ENCODE data around the gene RRP8. TPM values are rescaled to one million over a fixed set of nuclear protein-coding genes. Genes with fewer than 3 reads are reported as not detected.

RRP8 gene
- 10 to 100 TPM in 11 of 12 donors, not detected in 1; 18.6 to 23.3 (median 19.2) TPM for polyA plus RNA-seq (ENCODE audit: insufficient read length in 12 of 12)
- long read RNA-seq, donor 1, full-length matches to known transcripts, result 5 of 225 reads
- long read RNA-seq, donor 1, partial matches to known transcripts, result 169 of 225 reads
- long read RNA-seq, donor 1, other reads (novel, unspliced or antisense), result 51 of 225 reads
- long read RNA-seq, donor 2, full-length matches to known transcripts, result 6 of 13 reads
- long read RNA-seq, donor 2, partial matches to known transcripts, result 7 of 13 reads
- long read RNA-seq, donor 2, other reads (novel, unspliced or antisense), result 0 of 13 reads
- long read RNA-seq, donor 3, full-length matches to known transcripts, result 3 of 3 reads
- long read RNA-seq, donor 3, partial matches to known transcripts, result 0 of 3 reads
- long read RNA-seq, donor 3, other reads (novel, unspliced or antisense), result 0 of 3 reads
- long read RNA-seq, donor 4, full-length matches to known transcripts, result 4 of 4 reads
- long read RNA-seq, donor 4, partial matches to known transcripts, result 0 of 4 reads
- long read RNA-seq, donor 4, other reads (novel, unspliced or antisense), result 0 of 4 reads
- long read RNA-seq, donor 5, result 0 reads
- long read RNA-seq, donor 6, full-length matches to known transcripts, result 4 of 4 reads
- long read RNA-seq, donor 6, partial matches to known transcripts, result 0 of 4 reads
- long read RNA-seq, donor 6, other reads (novel, unspliced or antisense), result 0 of 4 reads
- long read RNA-seq, donor 7, full-length matches to known transcripts, result 1 of 6 reads
- long read RNA-seq, donor 7, partial matches to known transcripts, result 5 of 6 reads
- long read RNA-seq, donor 7, other reads (novel, unspliced or antisense), result 0 of 6 reads
- long read RNA-seq, donor 8, full-length matches to known transcripts, result 9 of 9 reads
- long read RNA-seq, donor 8, partial matches to known transcripts, result 0 of 9 reads
- long read RNA-seq, donor 8, other reads (novel, unspliced or antisense), result 0 of 9 reads
- long read RNA-seq, donor 9, result 0 reads
- long read RNA-seq, donor 10, full-length matches to known transcripts, result 4 of 4 reads
- long read RNA-seq, donor 10, partial matches to known transcripts, result 0 of 4 reads
- long read RNA-seq, donor 10, other reads (novel, unspliced or antisense), result 0 of 4 reads
- long read RNA-seq, donor 11, full-length matches to known transcripts, result 4 of 10 reads
- long read RNA-seq, donor 11, partial matches to known transcripts, result 6 of 10 reads
- long read RNA-seq, donor 11, other reads (novel, unspliced or antisense), result 0 of 10 reads

GRCh38 chr11:6603287-6604080, at the start of gene RRP8, which contains the start of gene ILK:
Gene RRP8 (minus strand): TSS chr11:6603616. CDS start chr11:6603502, 114 bp downstream.
Gene ILK (plus strand): TSS chr11:6603774. CDS start chr11:6604272, 498 bp downstream.
- peak; percentile 88 for DNase-seq

GRCh38 chr11:6653097-6653496, 49.7 kb upstream of the RRP8 start:
- no peak for DNase-seq

GRCh38 chr11:6652182-6652581, 48.8 kb upstream of the RRP8 start:
- DNase-seq, result no peak

GRCh38 chr11:6650980-6651379, 47.6 kb upstream of the RRP8 start:
- DNase-seq, result no peak

DNA sequence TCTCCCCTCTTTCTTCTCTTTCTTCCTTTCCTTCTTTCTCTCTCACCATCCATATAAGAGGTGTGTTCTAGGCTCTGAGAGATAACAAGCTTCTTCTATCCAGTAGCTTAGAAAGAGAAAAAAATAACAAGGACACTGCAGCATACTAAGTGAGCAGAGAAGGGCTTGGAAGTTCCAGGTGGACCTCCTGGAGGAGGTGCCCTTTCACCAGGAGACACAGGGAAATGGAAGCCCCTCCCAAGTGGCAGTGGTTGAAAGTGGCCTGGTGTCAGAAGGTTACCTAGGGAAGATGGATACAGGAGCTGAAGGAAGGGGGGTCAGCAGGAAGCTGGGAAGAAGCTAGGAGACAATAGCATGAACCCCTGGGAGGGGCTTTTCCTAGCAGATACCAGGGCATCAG, 46.7 kb upstream of the RRP8 start:
- no peak for DNase-seq

DNA sequence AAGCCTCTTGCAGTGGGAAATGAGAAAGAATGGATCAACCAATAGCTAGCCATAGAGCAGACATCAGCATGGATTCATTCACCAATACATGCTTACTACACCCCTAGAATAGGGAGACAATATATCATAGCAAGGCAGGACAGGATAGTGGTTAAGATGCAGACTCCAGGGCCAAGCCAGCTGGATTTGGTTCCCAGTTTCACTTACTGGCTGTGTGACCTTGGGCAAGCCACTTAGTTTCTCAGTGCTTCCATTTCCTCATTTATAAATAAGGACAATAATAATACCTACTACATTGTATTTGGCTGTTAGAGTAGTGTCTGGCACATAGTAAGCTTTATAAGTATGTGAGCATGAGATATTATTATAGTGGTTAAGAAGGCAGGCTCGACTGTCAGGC, 45.1 kb upstream of the RRP8 start:
- no peak for DNase-seq

GRCh38 chr11:6647836-6648235, 44.4 kb upstream of the RRP8 start:
- no peak for DNase-seq

DNA sequence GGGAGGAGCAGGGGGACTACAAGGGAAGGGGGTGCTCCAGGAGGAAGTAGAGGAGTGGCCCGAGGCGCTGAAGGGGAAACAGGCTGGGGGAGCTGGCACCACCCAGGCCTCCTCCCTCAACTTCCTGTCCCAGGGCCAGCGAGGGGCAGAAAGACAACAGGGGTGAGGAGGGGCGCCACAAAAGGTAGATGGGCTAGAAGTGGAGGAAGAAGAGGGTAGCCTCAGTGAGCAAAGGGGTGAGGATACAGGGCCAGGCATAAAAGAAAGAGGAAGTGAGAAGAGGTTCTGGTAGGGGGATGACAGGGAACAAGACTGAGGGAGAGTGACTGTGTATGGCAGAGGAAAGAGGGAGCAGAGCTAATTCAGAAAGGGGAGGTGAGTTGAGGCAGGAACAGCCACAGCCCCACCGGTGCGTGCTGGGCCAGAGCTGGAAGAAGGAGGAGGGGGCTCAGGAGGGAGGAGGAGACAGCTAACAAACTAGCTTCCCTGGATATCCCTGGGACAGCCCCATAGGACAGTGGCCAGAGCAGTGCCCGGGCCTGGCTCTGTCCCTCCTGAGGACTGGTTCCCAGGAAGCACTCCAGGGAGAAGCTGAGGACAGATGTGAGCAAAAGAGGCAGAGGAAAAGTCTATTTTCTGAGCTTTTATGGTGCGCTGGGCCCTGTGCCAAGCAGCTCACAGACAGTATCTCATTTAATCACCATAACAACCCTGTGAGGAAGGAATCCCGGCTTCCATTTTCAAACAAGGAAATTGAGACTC, 43.7 kb upstream of the RRP8 start:
- peak; percentile 72 for DNase-seq

DNA sequence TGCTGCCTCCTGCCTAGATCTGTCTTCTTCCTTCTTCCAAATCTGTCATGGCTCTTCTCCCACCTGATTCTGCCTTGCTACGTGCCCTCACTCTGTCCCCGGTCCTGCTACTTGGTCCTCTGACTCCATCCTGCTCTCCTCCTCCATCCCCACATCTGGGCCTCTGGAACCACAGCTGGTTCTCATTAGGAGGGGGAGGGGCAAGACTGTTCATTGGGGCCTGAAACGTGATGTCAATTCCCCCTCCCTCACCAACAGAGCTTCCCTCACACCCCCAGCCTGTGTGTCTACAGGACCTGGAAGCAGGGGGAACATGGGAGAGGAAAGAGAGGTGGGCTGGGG, 43.1 kb upstream of the RRP8 start:
- DNase-seq, result peak; percentile 94

- DNase-seq, result peak; percentile 88
Observed at GRCh38 chr11:6646071-6646470, 42.7 kb upstream of the RRP8 start.

GRCh38 chr11:6642957-6643356, 39.5 kb upstream of the RRP8 start:
- DNase-seq, result no peak

DNA sequence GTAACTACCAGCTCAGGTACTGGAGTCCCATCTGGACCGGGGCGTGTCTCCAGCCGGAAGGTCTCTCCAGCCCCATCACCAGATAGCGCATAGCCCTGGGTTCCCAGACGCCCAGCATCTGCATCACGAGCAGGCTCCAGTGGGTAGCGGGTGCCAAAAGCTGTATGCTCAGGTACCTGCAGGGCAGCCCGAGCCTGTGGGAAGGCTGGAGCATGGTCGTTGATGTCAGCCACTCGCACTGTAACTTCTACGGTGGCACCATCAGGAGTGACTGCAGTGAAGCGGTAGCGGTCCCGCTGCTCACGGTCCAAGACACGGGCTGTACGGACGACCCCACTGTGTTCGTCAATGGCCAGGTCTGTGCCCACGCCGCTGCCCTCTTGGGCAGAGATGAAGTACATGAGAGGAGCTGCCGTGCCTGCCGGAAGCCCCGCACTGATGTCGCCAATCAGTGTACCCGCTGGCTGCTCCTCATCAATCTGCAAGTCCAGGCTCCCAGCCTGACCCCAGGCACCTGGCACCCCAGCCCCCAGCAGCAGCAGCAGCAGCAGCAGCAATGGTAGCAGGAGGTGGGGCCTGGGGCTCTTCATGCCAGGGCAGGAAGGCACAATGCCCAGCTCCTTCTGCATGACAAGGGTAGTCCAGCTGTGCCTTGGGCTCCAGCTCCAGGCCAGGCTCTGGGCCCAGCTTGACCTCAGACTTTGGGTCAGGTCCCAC, 37.7 kb upstream of the RRP8 start:
- DNase-seq, result no peak

DNA sequence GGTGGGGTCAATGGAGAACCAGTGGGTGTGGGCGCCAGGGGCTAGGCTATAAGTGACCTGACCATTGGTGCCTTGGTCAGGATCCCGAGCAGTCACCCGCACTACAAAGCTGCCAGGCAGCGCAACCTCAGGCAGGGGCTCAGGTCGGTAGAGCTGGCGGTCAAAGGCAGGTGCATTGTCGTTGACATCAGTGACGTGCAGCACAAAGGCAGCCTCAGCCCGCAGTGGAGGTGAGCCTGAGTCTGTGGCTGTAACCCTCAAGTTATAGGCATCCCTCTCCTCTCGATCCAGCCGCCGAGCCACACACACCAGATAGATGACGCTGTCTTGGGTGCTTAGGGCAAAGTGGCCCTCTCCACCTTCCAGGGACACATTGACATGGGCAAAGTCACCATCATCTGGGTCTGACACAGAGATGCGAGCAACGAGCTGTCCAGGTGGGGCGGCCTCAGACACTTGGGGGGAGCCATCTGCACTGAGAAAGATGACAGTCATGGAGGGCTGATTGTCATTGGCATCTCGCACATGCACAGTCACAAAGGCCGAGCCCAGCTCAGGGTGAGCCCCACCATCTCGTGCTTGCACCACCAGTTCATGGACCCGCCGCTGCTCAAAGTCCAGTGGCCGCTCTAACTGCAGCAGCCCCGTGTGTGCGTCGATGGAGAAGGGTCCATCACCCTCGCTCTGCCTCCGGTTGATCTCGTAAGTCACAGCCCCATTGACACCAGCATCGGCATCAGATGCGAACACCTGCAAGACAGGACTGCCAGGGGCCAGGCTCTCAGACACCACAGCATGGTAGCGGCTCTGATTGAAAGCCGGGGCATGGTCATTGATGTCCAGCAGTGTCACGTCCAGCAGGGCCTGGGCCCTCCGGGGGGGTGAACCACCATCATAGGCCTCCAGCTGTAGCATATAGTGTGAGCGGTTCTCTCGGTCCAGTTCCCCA, 36.9 kb upstream of the RRP8 start:
- DNase-seq, result no peak

DNA sequence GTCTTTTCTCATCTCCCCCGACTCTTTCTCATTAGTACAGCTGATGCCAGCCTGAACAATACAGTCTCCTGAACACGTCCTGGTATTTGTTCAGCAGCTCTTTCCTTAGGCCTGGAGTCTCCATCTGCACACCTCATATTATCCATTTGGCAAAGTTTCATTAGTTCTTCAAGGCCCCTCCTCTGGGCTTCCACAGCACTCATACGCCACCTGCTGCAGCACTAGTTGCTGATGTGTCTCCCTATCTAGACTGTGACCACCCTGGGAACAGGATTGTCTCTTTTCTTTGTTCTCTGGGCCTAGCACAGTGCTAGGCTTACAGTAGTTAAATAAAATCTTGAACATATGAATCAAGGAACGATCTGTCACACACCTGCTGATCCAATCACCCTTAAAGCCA, 35.0 kb upstream of the RRP8 start:
- DNase-seq, result no peak

DNA sequence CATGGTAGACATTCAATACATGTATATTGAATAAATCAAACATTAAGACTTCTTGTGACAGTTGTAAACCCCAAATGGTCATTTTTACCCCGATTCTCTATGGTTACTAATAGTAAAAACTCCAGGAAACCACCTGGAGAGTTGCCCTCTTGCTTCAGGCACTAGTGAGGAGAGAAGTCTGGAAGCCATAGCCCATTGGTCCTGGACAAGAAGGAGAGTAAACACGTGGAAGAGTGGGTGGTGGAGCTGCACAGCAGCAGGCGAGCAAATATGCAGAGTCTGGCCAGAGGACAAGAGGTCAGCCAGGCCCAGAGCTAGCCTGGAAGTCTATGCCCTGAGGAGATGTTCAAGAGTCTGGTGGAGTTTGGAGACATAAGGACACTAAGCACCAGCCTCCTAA, 34.5 kb upstream of the RRP8 start:
- no peak for DNase-seq

GRCh38 chr11:6636480-6636879, 33.1 kb upstream of the RRP8 start:
- no peak for DNase-seq

DNA sequence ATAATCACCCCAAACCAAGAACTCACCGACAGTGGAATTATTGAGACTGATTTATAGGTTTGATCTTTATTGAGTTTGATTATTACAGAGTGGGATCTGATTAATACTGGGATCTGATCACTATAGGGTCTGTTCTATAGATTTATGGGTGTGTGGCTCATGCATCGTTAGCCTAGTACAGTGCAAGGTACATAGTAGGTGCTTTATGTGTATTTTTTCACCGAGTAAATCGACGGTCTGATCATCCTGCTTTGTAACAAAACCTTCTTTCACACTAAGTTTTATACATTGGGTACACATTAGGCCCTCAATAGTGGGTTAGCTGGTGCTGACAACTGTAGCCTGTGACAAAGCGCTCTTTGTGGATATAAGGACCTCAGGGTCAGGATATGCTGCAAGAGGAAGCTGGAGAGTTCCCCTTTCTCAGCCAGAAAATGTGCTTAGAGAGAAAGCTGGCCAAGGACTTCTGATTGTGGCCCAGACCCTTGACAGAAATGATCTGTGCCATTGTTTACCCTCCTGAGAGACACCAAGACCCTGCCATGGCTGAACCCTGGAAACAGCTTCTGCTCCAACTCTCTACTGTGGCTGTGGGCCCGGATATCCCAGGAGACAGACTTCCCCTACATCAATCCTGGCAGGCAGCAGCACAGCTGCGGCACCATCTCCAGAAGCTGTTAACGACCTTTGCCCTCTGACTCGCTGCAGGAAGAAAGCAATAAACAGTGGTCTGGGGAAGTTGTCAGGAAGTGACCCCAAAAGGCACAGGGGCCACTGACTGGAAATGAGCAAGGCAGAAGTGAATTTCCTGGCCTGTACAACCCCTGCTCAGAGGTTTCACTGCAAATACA, 31.9 kb upstream of the RRP8 start:
- no peak for DNase-seq

- DNase-seq, result no peak
Observed at GRCh38 chr11:6634534-6634933, 31.1 kb upstream of the RRP8 start.

Data from muscle of arm (tissue), 14 donors.